Panc1 (cell line): ENCODE results near the gene TSNAXIP1. TPM values are rescaled to one million over a fixed set of nuclear protein-coding genes. Genes with fewer than 3 reads are reported as not detected.

Experiments used
- ATAC-seq: fragments of 200-7000 bp; cut with Tn5 transposase; 2 replicates; pipeline ENCODE4 v1.9.1; 2020; ENCODE audit warnings: mild to moderate bottlenecking, moderate library complexity
- BruUV-seq: library from RNA; stranded (reverse); fragments of 400-500 nt; replicated peaks from 2 replicates; lab custom pipeline; 2021; lab: Mats Ljungman, UMichigan
- CTCF ChIA-PET: fragments of 300-600 bp; sonication (Branson Sonifier 250); formaldehyde crosslinking; loops from one replicate; lab custom pipeline; 2022; ENCODE audit warnings: antibody characterized with exemption; lab: Charles Lee
- POLR2A ChIA-PET: fragments of 300-600 bp; sonication (Branson Sonifier 250); formaldehyde crosslinking; loops from one replicate; lab custom pipeline; 2022; ENCODE audit warnings: antibody characterized with exemption; lab: Charles Lee
- DNase-seq: peaks from one replicate; pipeline ENCODE4 v3.0.0-alpha.2; 2010; ENCODE audit warnings: low read depth, low spot score
- H3K27ac ChIP-seq: 2 replicates; pipeline ENCODE4 v1.5.1; 2011; ENCODE audit warnings: mild to moderate bottlenecking, low read length, inconsistent platforms
- H3K27me3 ChIP-seq: fragments of 200-500 bp; sonication (Bioruptor generic); 2 replicates; pipeline ENCODE4 v1.6.0; 2014; ENCODE audit warnings: low read length, inconsistent platforms; ENCODE audit not compliant: control insufficient read depth, insufficient read depth
- H3K36me3 ChIP-seq: fragments of 200-500 bp; sonication (Bioruptor generic); 2 replicates; pipeline ENCODE4 v1.5.1; 2014; ENCODE audit warnings: inconsistent platforms, mild to moderate bottlenecking, low read length, moderate library complexity; ENCODE audit not compliant: control insufficient read depth, insufficient read depth
- H3K4me1 ChIP-seq: 2 replicates; pipeline ENCODE4 v1.5.1; 2011; ENCODE audit warnings: inconsistent platforms, mild to moderate bottlenecking, low read length, moderate library complexity; ENCODE audit not compliant: control insufficient read depth, insufficient read depth
- H3K4me3 ChIP-seq, 2 experiments: 2 replicates each; pipeline ENCODE4 v1.5.1; 2011 to 2012; ENCODE audit warnings: low read depth in 2 of 2, low read length in 2 of 2, mild to moderate bottlenecking in 2 of 2, inconsistent platforms in 1 of 2, moderate library complexity in 1 of 2
- H3K9me3 ChIP-seq: fragments of 200-500 bp; sonication (Bioruptor generic); 2 replicates; pipeline ENCODE4 v1.5.1; 2014; ENCODE audit warnings: low read depth, mild to moderate bottlenecking, inconsistent platforms, low read length, moderate library complexity; ENCODE audit not compliant: control insufficient read depth, insufficient read depth
- POLR2AphosphoS5 ChIP-seq: IDR thresholded peaks from 2 replicates; pipeline ENCODE4 v1.6.1; 2012; ENCODE audit warnings: mild to moderate bottlenecking, low read depth, low read length, moderate library complexity
- SIN3A ChIP-seq: IDR thresholded peaks from 2 replicates; pipeline ENCODE4 v1.6.1; 2012; ENCODE audit warnings: low read depth, mild to moderate bottlenecking, low read length, moderate library complexity, borderline replicate concordance; ENCODE audit not compliant: insufficient read depth
- TCF7L2 ChIP-seq: IDR thresholded peaks from 2 replicates; pipeline ENCODE4 v1.6.1; 2011; ENCODE audit warnings: mild to moderate bottlenecking, low read depth, low read length, inconsistent platforms
- in situ Hi-C: cut with HindIII; loops from 2 replicates; pipeline ENCODE4 v1.10.0; 2016; ENCODE audit warnings: low sequenced_read_pairs, low pct_unique_long_range_greater_than_20kb
- intact Hi-C: fragments of 100-400 bp; cut with micrococcal nuclease; formaldehyde crosslinking; loops from one replicate; pipeline ENCODE4 v1.10.0; 2022; ENCODE audit not compliant: unreplicated experiment
- total RNA-seq: library from RNA; stranded (reverse); gene quantifications from one replicate; pipeline ENCODE4 v1.2.1, GENCODE V29; 2021; ENCODE audit not compliant: unreplicated experiment
- TF ChIP-seq, protein P1 (sequence below): fragments of 450-650 bp; IDR thresholded peaks from 2 replicates; pipeline ENCODE4 v1.5.1; 2017; ENCODE audit warnings: mild to moderate bottlenecking
- TF ChIP-seq, protein P2 (sequence below), 2 experiments: IDR thresholded peaks; 2 replicates each; pipeline ENCODE4 v1.6.1; 2011 to 2012; ENCODE audit warnings: low read depth in 2 of 2, control low read depth in 1 of 2, low read length in 1 of 2, mild to moderate bottlenecking in 1 of 2, moderate library complexity in 1 of 2; ENCODE audit not compliant: insufficient read depth in 1 of 2

TSNAXIP1 gene
- total RNA-seq, 1 experiment from 2014 or later = 1.6 TPM

DNA sequence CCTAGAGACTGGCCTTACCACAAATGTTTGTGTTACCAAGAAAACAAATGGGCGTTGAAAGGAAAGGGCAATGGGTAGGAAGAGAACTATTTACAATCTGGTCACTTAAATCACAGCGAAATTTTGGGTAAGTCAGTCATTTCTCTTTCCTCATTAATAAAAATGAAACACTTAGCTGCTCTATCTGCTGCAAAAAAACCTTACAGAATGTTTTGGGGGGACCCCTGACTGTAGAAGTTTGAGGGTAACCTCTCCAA, 39.3 kb downstream of the TSNAXIP1 start:
- intact Hi-C loops = no loop called here
- Histone ChIP-seq H3K27ac (peak overlapping the region; percentile 93), H3K27me3 (no peaks in the 10 kb centered on the region), H3K4me3 (peak overlapping the region; percentile 85 to 92), H3K4me1 (peaks cover 26% of the 10 kb centered on the region), H3K36me3 (no peaks in the 10 kb centered on the region; the same call in none of the 2 replicates), H3K9me3 (no peaks in the 10 kb centered on the region)
- TF ChIP-seq SIN3A = no peak
- TF ChIP-seq, protein P1, sequence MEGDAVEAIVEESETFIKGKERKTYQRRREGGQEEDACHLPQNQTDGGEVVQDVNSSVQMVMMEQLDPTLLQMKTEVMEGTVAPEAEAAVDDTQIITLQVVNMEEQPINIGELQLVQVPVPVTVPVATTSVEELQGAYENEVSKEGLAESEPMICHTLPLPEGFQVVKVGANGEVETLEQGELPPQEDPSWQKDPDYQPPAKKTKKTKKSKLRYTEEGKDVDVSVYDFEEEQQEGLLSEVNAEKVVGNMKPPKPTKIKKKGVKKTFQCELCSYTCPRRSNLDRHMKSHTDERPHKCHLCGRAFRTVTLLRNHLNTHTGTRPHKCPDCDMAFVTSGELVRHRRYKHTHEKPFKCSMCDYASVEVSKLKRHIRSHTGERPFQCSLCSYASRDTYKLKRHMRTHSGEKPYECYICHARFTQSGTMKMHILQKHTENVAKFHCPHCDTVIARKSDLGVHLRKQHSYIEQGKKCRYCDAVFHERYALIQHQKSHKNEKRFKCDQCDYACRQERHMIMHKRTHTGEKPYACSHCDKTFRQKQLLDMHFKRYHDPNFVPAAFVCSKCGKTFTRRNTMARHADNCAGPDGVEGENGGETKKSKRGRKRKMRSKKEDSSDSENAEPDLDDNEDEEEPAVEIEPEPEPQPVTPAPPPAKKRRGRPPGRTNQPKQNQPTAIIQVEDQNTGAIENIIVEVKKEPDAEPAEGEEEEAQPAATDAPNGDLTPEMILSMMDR = no peak
- TF ChIP-seq TCF7L2 = no peak
- TF ChIP-seq POLR2AphosphoS5 = no peak
- TF ChIP-seq, protein P2, sequence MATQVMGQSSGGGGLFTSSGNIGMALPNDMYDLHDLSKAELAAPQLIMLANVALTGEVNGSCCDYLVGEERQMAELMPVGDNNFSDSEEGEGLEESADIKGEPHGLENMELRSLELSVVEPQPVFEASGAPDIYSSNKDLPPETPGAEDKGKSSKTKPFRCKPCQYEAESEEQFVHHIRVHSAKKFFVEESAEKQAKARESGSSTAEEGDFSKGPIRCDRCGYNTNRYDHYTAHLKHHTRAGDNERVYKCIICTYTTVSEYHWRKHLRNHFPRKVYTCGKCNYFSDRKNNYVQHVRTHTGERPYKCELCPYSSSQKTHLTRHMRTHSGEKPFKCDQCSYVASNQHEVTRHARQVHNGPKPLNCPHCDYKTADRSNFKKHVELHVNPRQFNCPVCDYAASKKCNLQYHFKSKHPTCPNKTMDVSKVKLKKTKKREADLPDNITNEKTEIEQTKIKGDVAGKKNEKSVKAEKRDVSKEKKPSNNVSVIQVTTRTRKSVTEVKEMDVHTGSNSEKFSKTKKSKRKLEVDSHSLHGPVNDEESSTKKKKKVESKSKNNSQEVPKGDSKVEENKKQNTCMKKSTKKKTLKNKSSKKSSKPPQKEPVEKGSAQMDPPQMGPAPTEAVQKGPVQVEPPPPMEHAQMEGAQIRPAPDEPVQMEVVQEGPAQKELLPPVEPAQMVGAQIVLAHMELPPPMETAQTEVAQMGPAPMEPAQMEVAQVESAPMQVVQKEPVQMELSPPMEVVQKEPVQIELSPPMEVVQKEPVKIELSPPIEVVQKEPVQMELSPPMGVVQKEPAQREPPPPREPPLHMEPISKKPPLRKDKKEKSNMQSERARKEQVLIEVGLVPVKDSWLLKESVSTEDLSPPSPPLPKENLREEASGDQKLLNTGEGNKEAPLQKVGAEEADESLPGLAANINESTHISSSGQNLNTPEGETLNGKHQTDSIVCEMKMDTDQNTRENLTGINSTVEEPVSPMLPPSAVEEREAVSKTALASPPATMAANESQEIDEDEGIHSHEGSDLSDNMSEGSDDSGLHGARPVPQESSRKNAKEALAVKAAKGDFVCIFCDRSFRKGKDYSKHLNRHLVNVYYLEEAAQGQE (IDR thresholded peaks at IDR 0.05; ENCODE audit: insufficient read depth in 1 of 2, low read depth in 2 of 2, low read length in 1 of 2) = no peak
- ATAC-seq (no peak), DNase-seq (no peak)
- no TSS peak for BruUV-seq
- ChIA-PET CTCF (interaction anchor here (0.5 kb wide), 1 partner anchor 32 kb away, joined by 3 read pairs; no protein-coding TSS in a partner anchor), POLR2A (no interaction called here)
- in situ Hi-C loops = no loop called here

DNA sequence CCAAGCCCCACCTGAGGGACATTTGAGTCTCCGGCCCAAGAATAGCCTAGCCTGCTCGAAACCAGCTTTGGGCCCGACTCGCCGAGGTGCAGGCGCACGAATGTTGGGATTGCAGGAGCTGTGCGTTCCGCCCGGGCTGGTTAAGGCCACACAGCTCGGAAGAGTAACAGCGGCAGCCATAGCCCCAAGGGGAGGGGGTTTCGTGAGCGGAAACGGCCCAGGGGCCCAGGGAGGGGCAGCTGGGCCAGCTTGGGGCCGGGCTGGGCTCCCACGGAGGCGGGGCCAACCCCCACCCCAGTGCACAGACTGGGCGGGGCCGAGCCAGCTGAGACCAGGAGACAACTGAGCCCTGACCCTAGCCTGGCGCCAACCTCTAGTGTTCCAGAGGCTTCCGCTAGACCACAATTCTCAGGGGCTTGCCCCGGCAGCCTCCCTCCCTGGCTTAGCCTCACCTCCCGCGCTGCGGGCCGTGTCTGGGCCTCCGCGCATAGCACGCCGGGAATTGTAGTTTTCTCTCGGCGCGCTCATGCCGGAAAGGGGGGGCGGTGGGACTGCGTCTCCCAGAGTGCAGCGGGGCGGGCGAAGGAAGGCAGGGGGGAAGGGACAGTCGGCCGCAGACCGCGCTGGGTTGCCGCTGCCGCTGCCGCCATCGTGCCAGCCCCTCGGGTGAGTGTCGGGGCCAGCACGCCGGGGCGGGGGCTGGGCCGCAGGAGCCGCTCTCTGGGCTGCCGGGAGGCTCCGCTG, 39.8 kb downstream of the TSNAXIP1 start, which contains the start of gene NUTF2:
NUTF2 (plus strand) TSS at position 614 of the 744 bp plus-strand sequence. CDS start 18,198 bp downstream, outside the sequence.
- no peaks in the 10 kb centered on the region for H3K9me3 ChIP-seq
- H3K27me3 ChIP-seq = no peaks in the 10 kb centered on the region
- in situ Hi-C loops (no loop called here), intact Hi-C loops (no loop called here)
- peak within 1 kb of the TSS; percentile 93 for H3K27ac ChIP-seq
- peaks cover 26% of the 10 kb centered on the region for H3K4me1 ChIP-seq
- peak within 1 kb of the TSS; percentile 85 to 92 for H3K4me3 ChIP-seq
- ATAC-seq = peak; percentile 85
- POLR2A ChIA-PET = no interaction called here
- TF ChIP-seq SIN3A = no peak; the same call in 1 of the 2 replicates
- TF ChIP-seq POLR2AphosphoS5 = 0 out of 2 replicates have a peak, but pooled peaks have one; percentile 54
- no peak for TF ChIP-seq TCF7L2
- TF ChIP-seq, protein P1 = no peak
- TF ChIP-seq, protein P2 (IDR thresholded peaks at IDR 0.05; ENCODE audit: insufficient read depth in 1 of 2, low read depth in 2 of 2, low read length in 1 of 2) = no peak
- DNase-seq = no peak
- no peaks in the 10 kb centered on the region; the same call in none of the 2 replicates for H3K36me3 ChIP-seq
- CTCF ChIA-PET = no interaction called here
- BruUV-seq = no TSS peak
